ENCODE results near the gene CLEC2A.

The CLEC2A gene

GRCh38 chr12:9933958-9934357 is 1.8 kb upstream of the CLEC2A start:
- no peak for DNase-seq (ENCODE audit: low spot score)

- no peak for DNase-seq (ENCODE audit: low spot score)
These were observed 925 bp downstream of the CLEC2A start for GRCh38 chr12:9931245-9931644.

- no peak for DNase-seq (ENCODE audit: low spot score)
These were observed 3.6 kb downstream of the CLEC2A start for GRCh38 chr12:9928607-9929006.

- DNase-seq (ENCODE audit: low spot score) = no peak
These were observed 5.3 kb downstream of the CLEC2A start for GRCh38 chr12:9926876-9927275.

GRCh38 chr12:9925705-9926393 is 6.3 kb downstream of the CLEC2A start:
- DNase-seq (ENCODE audit: low spot score) = peak; percentile 14

GRCh38 chr12:9922429-9922828 is 9.7 kb downstream of the CLEC2A start:
- DNase-seq (ENCODE audit: low spot score) = no peak

- no peak for DNase-seq (ENCODE audit: low spot score)
These were observed 11.7 kb downstream of the CLEC2A start for GRCh38 chr12:9920451-9920850.

- no peak for DNase-seq (ENCODE audit: low spot score)
These were observed 12.7 kb downstream of the CLEC2A start for GRCh38 chr12:9919443-9919842.

- DNase-seq (ENCODE audit: low spot score) = no peak
These were observed 20.5 kb downstream of the CLEC2A start for GRCh38 chr12:9911708-9912107.

GRCh38 chr12:9910716-9911421 is 21.3 kb downstream of the CLEC2A start:
- DNase-seq (ENCODE audit: low spot score) = no peak

- no peak for DNase-seq (ENCODE audit: low spot score)
These were observed 22.4 kb downstream of the CLEC2A start for GRCh38 chr12:9909724-9910123.

- DNase-seq (ENCODE audit: low spot score) = no peak
These were observed 23.8 kb downstream of the CLEC2A start for GRCh38 chr12:9908350-9908749.

GRCh38 chr12:9907769-9908168 is 24.4 kb downstream of the CLEC2A start:
- DNase-seq (ENCODE audit: low spot score) = no peak

GRCh38 chr12:9906873-9907272 is 25.3 kb downstream of the CLEC2A start:
- no peak for DNase-seq (ENCODE audit: low spot score)

GRCh38 chr12:9902539-9903228 is 29.5 kb downstream of the CLEC2A start:
- DNase-seq (ENCODE audit: low spot score) = no peak

- DNase-seq (ENCODE audit: low spot score) = no peak
These were observed 31.2 kb downstream of the CLEC2A start for GRCh38 chr12:9900930-9901329.

- DNase-seq (ENCODE audit: low spot score) = no peak
These were observed 33.0 kb downstream of the CLEC2A start for GRCh38 chr12:9899209-9899608.

GRCh38 chr12:9897535-9897934 is 34.6 kb downstream of the CLEC2A start:
- no peak for DNase-seq (ENCODE audit: low spot score)

- DNase-seq (ENCODE audit: low spot score) = no peak
These were observed 36.8 kb downstream of the CLEC2A start for GRCh38 chr12:9895215-9895971.

GRCh38 chr12:9888665-9889273 is 43.4 kb downstream of the CLEC2A start:
- DNase-seq (ENCODE audit: low spot score) = no peak

- no peak for DNase-seq (ENCODE audit: low spot score)
These were observed 49.0 kb downstream of the CLEC2A start for GRCh38 chr12:9883175-9883574.

- DNase-seq (ENCODE audit: low spot score) = no peak
These were observed 50.2 kb downstream of the CLEC2A start for GRCh38 chr12:9881988-9882387.
